ENCODE data around the gene XPO4. TPM values are rescaled to one million over a fixed set of nuclear protein-coding genes. Genes with fewer than 3 reads are reported as not detected.

XPO4 gene
- total RNA-seq, 1 donor from 2014 or later, result 21.2 TPM

- H3K36me3 ChIP-seq (ENCODE audit: control insufficient read depth, insufficient read depth, low read length), result no peaks in the 10 kb centered on the region
- no peak overlapping the region for H3K4me3 ChIP-seq (ENCODE audit: low read depth, low read length)
- DNase-seq (ENCODE audit: low read depth), result no peak
- no peak for TF ChIP-seq CTCF (IDR thresholded peaks at IDR 0.05; ENCODE audit: insufficient read depth, low read length, poor library complexity, severe bottlenecking)
- H3K27me3 ChIP-seq (ENCODE audit: control insufficient read depth, insufficient read depth, low read length), result no peaks in the 10 kb centered on the region
Observed at GRCh38 chr13:20856650-20857049, 45.9 kb downstream of the XPO4 start.

GRCh38 chr13:20851844-20852402, 50.6 kb downstream of the XPO4 start:
- DNase-seq (ENCODE audit: low read depth), result no peak
- H3K36me3 ChIP-seq (ENCODE audit: control insufficient read depth, insufficient read depth, low read length), result no peaks in the 10 kb centered on the region
- H3K4me3 ChIP-seq (ENCODE audit: low read depth, low read length), result no peak overlapping the region
- no peaks in the 10 kb centered on the region for H3K27me3 ChIP-seq (ENCODE audit: control insufficient read depth, insufficient read depth, low read length)
- TF ChIP-seq CTCF (IDR thresholded peaks at IDR 0.05; ENCODE audit: insufficient read depth, low read length, poor library complexity, severe bottlenecking), result no peak

- no peak for DNase-seq (ENCODE audit: low read depth)
- no peak overlapping the region for H3K4me3 ChIP-seq (ENCODE audit: low read depth, low read length)
- H3K36me3 ChIP-seq (ENCODE audit: control insufficient read depth, insufficient read depth, low read length), result no peaks in the 10 kb centered on the region
- H3K27me3 ChIP-seq (ENCODE audit: control insufficient read depth, insufficient read depth, low read length), result no peaks in the 10 kb centered on the region
- TF ChIP-seq CTCF (IDR thresholded peaks at IDR 0.05; ENCODE audit: insufficient read depth, low read length, poor library complexity, severe bottlenecking), result no peak
Observed at GRCh38 chr13:20848944-20849343, 53.6 kb downstream of the XPO4 start.

GRCh38 chr13:20848203-20848602, 54.3 kb downstream of the XPO4 start:
- TF ChIP-seq CTCF (IDR thresholded peaks at IDR 0.05; ENCODE audit: insufficient read depth, low read length, poor library complexity, severe bottlenecking), result no peak
- DNase-seq (ENCODE audit: low read depth), result no peak
- no peaks in the 10 kb centered on the region for H3K36me3 ChIP-seq (ENCODE audit: control insufficient read depth, insufficient read depth, low read length)
- H3K4me3 ChIP-seq (ENCODE audit: low read depth, low read length), result no peak overlapping the region
- H3K27me3 ChIP-seq (ENCODE audit: control insufficient read depth, insufficient read depth, low read length), result no peaks in the 10 kb centered on the region

- H3K27me3 ChIP-seq (ENCODE audit: control insufficient read depth, insufficient read depth, low read length), result no peaks in the 10 kb centered on the region
- no peaks in the 10 kb centered on the region for H3K36me3 ChIP-seq (ENCODE audit: control insufficient read depth, insufficient read depth, low read length)
- no peak overlapping the region for H3K4me3 ChIP-seq (ENCODE audit: low read depth, low read length)
- no peak for DNase-seq (ENCODE audit: low read depth)
- no peak for TF ChIP-seq CTCF (IDR thresholded peaks at IDR 0.05; ENCODE audit: insufficient read depth, low read length, poor library complexity, severe bottlenecking)
Observed at GRCh38 chr13:20847296-20847695, 55.2 kb downstream of the XPO4 start.

- H3K36me3 ChIP-seq (ENCODE audit: control insufficient read depth, insufficient read depth, low read length), result no peaks in the 10 kb centered on the region
- no peak for DNase-seq (ENCODE audit: low read depth)
- TF ChIP-seq CTCF (IDR thresholded peaks at IDR 0.05; ENCODE audit: insufficient read depth, low read length, poor library complexity, severe bottlenecking), result no peak
- no peaks in the 10 kb centered on the region for H3K27me3 ChIP-seq (ENCODE audit: control insufficient read depth, insufficient read depth, low read length)
- no peak overlapping the region for H3K4me3 ChIP-seq (ENCODE audit: low read depth, low read length)
Observed at GRCh38 chr13:20843166-20843565, 59.4 kb downstream of the XPO4 start.
